SHP77 treated with DMSO at 0.1 percent for 48 hours (cell line): ENCODE data around the gene DAAM1.

ENCODE experiments used
- DNase-seq: peaks from one replicate; lab custom pipeline; 2025; lab: John Stamatoyannopoulos, UW

The DAAM1 gene

DNA sequence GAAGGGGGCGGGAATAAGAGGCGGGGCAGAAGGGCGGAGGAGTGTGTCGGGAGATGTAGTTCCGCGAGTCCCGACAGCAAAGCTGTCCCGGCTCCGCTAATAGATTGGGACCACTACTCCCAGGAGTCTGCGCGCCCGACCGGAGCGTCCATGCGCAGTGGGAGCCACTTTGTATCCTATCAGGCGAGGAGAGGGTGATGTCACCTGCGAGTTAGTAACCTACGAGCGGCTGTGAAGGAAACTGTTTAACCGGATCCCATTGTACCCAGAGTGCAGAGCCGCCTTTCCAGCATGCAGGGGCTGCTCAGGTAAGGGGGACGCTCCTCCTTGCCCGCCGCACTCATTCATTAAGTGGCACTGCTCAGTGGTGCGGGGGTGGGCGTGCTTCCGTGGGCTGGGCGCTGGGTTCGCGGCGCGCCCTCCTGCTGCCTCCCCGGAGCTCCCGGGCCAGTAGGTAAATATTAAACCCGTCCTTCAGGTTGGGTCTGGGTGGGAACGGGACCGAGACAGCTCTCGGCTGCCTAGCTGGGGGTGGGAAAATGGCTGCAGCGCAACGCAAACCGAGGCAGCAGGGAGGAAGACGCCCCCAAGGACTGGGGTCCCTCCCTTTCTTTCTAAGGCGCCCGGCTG is at the start of gene DAAM1:
Gene DAAM1, plus strand, starts transcription at position 207 of the 630 bp plus-strand sequence. CDS start 74,811 bp downstream, outside the sequence.
- DNase-seq, result peak; percentile 96

DNA sequence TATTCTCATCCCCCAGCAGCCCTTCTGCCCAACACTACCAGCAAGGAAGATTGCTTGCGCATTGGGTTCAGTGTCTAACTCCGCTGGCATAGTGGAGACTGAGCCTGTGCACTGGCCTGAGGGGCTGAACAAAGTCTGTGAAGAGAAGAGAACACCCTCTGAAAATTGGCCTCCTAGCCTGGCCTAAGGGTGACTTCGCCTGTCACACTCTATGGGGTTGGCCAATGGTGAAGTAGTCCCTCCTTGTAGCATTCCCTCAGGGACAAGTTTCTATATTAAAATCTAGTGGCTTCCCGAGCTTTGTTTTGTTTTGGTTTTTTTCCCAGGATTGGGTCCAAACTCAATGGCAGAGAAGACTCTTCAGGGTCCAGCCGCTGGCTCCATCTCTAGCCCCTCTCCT is 49.1 kb upstream of the DAAM1 start:
- no peak for DNase-seq

DNA sequence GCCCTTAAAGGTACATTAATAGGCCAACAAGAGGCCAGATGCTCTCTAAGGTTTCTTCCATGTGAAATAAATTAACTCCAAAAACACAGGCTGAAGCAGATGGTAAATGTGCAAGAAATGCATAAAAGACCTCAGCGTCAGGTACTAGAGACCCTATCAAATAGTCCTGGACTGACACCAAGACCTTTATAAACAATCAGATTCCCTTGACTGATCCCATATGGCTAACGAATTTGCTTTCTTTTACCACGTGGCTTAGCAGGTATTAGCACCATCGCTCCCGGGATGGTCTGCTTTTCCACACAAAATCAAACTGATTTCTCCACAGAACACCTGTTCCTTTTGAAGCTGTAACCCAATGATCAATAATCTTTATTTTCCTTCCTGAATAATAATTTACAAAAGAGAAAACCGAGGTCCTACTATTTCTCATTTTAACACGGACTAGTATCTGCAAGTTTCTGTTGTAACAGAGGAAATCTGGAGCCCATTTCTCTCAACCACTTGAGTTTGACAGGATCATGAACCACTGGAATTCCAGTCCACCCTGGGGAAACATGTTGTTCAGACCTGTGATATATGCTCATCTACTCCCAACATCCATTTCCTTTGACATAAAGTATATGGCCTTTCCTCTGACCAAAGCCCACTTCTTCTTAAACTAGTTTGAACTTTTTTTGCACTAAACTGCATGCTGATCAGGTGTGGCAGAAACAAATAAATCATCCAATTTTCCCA is 48.2 kb upstream of the DAAM1 start:
- DNase-seq, result no peak

DNA sequence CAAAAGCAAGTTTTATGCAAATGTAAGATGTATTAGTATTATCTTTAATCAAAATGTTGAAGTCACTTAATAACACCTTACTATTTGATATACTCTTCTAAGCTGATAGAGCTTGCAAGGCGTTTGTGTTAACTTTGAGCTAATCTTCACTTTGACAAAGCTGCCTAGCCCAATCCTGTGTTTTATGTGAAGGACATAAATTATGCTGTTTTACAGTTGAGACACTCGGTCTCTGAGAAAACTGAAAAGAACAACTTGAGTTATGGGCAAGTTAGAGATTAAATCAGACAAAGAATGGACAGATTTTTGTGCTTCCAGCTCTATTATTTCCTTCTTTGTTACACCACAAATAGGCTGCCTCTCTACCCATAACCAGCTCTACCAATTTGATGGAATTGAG is 42.0 kb upstream of the DAAM1 start:
- no peak for DNase-seq

- DNase-seq, result no peak
Observed at GRCh38 chr14:59147007-59147406, 41.5 kb upstream of the DAAM1 start.

DNA sequence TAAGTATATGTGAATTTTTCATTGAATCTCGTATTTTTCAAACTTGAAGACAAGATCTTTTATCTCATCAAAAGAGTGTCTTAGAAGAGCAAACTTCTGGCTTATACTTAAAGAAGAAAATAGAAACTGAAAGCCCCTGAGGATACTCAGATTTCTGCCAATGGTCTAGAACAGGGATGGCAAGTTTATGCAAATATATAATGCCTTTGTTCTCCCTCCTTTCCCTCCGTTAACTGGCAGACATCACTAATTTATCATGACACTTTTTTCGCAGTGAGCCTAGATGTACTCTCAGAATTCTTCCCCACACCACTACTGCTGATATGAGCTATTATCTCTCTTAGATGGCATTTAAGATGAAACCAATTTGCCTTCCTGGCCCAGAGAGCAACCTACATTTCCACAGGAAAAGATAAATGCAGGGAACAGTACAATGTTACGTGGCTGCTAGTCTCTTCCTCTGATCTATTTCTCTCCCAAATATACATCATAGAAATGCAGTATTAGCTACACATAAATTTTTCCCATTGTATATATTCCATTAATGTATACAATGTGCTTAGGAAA is 40.0 kb upstream of the DAAM1 start:
- DNase-seq, result no peak

DNA sequence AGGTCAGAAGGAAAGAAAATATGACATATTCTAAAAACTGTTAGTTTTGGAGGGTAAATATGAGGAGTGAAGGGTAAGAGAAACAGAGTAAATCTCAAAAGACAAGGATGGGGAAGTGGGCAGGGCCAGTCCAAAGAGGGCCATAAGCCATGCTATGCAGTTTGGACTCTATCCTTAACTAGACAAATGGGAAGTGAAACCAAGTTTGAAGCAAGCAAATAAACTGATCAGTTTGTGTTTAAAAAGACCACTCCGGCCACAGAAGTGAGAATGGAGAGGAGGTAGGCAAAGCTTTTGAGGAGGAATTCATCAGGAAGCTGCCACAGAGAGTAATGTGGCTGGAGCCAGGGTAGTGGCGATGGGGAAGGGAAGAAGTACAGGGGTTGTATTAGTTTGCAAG is 37.5 kb upstream of the DAAM1 start:
- DNase-seq, result no peak

DNA sequence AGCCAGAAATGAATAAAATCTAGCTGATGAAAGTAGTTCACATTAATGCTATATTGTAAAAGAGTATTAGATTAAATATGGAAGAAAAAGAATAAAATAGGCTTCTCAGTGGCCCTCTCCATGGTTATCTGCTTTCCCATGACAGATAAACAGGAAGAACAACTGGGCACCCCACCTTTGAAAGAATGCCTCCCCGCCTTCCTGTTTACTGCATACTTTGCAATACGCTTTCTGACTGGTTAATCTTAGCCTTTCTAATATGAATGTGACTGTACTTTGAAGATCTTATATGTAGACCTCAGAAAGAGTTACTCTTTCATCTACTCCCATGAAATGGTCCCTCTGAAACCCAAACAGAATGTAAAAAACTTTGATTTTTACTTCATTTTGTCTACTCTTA is 34.1 kb upstream of the DAAM1 start:
- no peak for DNase-seq

DNA sequence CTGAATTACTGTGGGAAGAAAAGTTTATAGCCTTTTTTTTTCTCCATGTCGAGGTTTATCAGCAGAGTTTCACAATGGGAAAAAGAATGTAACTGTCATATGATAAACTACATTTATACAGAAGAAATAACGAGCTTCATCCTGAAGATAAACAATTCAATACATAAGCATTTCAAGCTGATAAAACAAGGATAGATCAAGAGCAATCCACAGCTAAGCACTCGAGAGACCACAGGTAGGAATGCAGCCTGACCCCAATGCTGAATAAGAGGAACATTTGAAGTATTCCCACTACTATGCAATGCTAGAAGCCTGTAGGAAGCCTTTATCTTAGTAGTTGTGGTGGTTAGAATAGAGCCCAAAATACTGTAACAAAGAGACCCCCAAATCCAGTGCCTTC is 32.6 kb upstream of the DAAM1 start:
- no peak for DNase-seq

DNA sequence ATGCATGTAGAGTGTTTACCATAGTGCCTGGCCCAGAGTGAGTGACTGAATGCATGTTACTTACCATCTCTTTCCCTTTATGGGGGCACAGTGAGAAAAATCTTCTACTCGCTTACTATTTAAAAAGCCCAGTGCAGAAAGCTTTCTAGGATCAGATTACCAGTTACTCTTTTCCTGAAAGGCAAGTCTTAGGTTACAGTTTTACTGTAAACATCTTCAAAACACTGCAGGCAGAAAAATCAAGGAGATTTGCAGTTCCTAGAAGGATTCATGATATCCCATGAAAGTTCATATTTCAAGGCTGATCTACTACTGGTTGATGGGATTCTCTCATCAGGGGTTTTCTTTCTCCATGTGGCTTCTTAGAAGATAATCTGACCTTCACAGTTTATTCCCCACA is 29.3 kb upstream of the DAAM1 start:
- no peak for DNase-seq

DNA sequence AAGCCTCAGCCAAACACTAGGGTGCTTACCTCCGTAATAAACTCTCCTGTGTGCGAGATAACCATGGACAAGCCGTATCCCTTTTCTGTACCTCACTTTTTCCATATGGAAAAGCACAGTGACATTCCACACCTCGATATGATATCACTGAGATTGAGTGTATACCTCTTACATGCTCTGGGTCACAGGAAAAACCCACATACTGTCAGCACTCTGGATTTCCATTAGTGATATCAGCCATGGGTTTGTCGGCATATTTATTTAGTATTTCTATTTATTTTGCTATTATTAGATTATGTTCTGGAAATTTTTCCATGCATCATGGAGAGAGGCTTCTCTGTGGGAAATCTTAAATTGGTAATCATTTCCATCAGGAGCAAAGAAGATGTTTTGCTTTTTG is 28.0 kb upstream of the DAAM1 start:
- no peak for DNase-seq

- no peak for DNase-seq
Observed at GRCh38 chr14:59161561-59162175, 26.8 kb upstream of the DAAM1 start.

DNA sequence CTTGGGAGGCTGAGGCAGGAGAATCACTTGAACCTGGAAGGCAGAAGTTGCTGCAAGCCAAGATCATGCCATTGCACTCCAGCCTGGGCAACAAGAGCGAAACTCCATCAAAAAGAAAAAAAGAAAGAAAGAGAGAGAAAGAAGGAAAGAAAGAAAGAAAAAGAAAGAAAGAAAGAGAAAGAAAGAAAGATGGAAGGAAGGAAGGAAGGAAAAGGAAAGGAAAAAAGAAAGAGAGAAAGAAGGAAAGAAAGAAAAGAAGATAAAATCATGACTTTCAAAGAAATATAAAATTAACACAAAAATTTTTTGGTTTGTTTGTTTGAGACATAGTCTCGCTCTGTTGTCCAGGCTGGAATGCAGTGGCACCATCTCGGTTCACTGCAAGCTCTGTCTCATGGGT is 22.2 kb upstream of the DAAM1 start:
- no peak for DNase-seq

DNA sequence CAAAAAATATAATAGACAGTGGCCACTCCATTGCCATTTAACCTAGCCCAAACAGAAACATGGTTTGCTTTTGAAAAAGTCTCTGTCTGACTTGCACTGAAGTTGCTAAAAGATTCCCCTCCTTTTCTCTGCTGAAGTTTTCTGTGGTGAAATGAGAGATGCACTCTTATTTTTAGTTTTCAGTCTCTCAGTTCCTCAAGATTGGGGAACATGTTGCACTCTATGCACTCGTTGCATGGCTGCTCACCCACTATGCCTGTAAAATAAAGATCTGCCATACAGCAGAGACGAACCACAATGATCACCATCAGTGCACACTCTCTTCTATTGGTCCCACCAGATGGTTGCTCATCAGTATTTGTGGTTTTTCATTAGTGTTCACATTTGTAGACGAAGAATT is 13.1 kb upstream of the DAAM1 start:
- no peak for DNase-seq

- no peak for DNase-seq
Observed at GRCh38 chr14:59176765-59177164, 11.7 kb upstream of the DAAM1 start.

DNA sequence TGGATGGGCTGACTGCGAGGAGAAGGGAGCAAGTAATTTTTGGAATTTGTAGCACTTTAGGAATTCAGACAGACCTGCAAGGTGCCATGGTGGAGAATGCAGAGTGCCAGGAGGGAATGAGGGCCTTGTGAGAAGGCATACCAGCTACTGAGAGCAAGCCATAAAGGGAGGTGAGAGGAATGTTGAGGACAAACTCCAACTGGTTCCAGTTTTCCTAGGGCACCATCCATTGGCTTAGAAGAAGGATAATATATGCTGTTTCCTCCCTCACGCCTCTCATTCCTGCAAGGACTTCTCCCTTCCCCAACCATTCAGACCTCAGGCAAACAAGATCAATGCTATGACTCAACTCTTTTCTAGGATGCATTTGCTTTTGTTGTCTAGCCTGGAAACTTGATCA is 11.2 kb upstream of the DAAM1 start:
- no peak for DNase-seq

GRCh38 chr14:59181791-59182190 is 6.7 kb upstream of the DAAM1 start:
- no peak for DNase-seq

DNA sequence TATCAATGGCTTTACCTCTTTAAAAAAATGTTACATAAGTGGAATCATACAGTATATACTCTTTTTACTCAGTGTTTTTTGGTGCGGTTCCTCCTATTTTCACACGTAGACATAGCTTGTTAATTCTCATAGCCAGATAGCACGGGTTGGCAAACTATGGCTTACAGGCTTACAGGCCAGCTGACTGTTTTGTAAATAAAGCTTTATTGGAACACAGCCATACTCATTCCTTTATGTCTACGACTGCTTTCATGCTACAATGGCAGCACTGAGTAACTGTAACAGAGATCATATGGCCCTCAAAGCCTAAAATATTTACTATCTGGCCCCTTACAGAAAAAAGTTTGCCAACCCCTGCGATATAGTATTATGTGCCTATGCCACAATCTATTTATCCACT is 5.8 kb upstream of the DAAM1 start:
- no peak for DNase-seq

- no peak for DNase-seq
Observed at GRCh38 chr14:59183150-59183549, 5.3 kb upstream of the DAAM1 start.

- no peak for DNase-seq
Observed at GRCh38 chr14:59184396-59184795, 4.1 kb upstream of the DAAM1 start.

- DNase-seq, result no peak
Observed at GRCh38 chr14:59185676-59186075, 2.8 kb upstream of the DAAM1 start.

DNA sequence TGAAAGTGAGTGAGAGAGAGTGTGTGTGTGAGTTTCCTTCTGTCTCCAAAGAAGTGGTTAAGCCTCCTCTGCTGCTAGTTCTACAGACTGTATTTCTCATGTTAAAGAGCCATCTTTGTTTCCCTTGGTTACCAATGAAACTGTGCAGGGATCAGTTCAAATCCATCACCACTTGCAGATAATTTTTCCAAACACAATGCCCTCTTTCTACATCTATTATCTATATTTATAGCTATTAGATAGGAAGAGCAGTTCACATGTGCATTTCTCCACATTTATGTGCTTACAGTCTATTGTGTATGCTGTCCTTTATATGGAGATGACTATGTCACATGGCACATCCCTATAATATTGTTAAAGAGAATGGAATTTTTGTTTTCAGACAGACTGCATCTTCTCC is 2.2 kb upstream of the DAAM1 start:
- DNase-seq, result no peak

DNA sequence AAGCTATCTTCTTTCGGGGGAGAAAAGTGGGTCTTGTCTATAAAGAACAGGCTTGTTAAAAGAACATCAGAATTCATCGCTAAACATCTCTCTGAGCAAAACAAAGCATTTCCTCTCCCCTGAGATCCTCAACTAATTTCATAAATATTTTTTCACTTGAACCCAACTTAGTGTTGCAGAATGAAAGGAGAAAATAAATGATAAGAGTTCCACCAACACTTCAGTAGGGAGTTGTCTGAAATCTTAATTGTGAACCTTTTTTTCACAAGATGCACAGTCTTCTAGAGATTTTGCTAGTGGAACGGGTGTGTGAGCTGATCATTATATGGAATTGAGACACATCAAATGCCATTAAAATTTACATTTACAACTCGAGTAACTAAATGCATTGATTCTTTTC is 1.3 kb upstream of the DAAM1 start:
- DNase-seq, result no peak
